ENCODE measurements around the gene FBXO7.

Gene FBXO7

DNA sequence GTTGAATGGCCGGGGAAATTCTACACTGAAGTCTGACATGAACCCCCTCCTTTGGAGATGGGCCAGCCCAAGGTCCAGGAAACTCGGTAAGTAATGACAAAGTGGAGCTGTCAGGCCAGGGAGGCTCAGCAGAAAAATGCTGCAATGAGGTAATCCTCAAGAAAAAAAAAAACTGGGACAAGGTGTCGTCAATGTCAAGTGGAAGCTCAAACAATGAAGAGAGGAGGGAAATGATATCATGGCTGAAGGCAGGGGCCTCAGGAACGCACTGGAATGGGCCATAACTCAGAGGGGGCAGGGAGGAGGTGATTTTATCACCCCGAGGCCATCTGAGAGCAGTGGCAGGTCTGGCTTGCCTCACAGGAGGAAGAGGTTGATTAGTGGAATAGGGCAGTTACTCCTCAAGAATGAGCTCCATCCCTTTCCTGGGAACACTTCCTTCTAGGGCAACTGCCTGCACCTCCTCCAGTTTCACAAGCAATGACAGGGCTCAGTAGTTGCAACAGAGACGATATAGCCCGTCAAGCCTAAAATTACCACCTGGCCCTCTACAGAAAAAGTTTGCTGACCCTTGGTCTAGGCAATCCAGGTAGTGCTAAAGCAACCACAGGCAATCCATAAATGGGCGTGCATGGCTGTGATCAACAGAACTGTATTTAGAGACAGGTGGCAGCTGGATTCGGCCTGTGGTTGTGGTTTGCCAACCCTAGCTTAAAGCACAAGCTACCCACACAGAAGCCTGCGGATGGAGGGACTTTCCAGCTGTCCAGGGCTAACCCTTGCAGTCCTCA, 65.2 kb downstream of the FBXO7 start:
- H3K36me3 ChIP-seq (ENCODE audit: insufficient read depth, low read length): no peaks in the 10 kb centered on the region
- no peak overlapping the region for H3K4me3 ChIP-seq (ENCODE audit: low read depth, low read length)
- no peaks in the 10 kb centered on the region for H3K4me1 ChIP-seq (ENCODE audit: control insufficient read depth, insufficient read depth, low read length, unreplicated experiment)
- H3K27me3 ChIP-seq (ENCODE audit: insufficient read depth, low read length): no peaks in the 10 kb centered on the region
- H2AFZ ChIP-seq (ENCODE audit: low read length, unreplicated experiment): no peak overlapping the region
- no peaks in the 10 kb centered on the region for H3K79me2 ChIP-seq (ENCODE audit: control insufficient read depth, insufficient read depth, low read length, unreplicated experiment)
- H3K27ac ChIP-seq (ENCODE audit: low read depth, low read length): no peak overlapping the region

GRCh38 chr22:32541481-32541880, 66.9 kb downstream of the FBXO7 start:
- H3K36me3 ChIP-seq (ENCODE audit: insufficient read depth, low read length): no peaks in the 10 kb centered on the region
- peaks cover 5% of the 10 kb centered on the region for H3K4me1 ChIP-seq (ENCODE audit: control insufficient read depth, insufficient read depth, low read length, unreplicated experiment)
- no peaks in the 10 kb centered on the region for H3K27me3 ChIP-seq (ENCODE audit: insufficient read depth, low read length)
- no peak overlapping the region for H3K4me3 ChIP-seq (ENCODE audit: low read depth, low read length)
- H3K27ac ChIP-seq (ENCODE audit: low read depth, low read length): no peak overlapping the region
- no peak overlapping the region for H2AFZ ChIP-seq (ENCODE audit: low read length, unreplicated experiment)
- no peaks in the 10 kb centered on the region for H3K79me2 ChIP-seq (ENCODE audit: control insufficient read depth, insufficient read depth, low read length, unreplicated experiment)

DNA sequence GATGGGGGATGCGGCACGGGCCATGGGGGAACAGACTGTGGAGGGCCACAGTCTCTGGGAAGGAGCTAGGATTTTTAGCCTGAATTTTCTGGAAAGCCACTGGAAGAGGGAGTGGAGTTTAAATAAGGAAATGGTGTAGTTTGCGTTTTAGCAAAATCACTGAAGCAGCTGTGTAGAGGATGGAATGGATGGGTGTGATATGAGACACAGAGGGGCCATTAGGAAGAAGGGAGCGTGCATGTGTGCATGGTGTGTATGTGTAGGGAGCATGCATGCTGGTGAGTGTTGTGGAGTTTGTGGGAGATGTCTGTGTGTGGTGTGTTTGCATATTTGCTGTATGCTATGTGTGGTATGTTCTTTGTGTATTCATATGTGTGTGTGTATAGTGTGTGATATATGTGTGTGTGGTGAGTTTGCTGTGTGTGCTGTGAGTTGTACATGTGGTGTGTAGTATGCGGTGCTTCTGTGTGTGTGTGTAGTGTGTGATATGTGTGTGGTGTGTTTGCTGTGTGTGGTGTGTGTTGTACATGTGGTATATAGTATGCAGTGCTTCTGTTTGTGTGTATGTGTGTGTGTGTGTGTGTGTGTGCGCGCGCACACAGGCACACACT, 67.6 kb downstream of the FBXO7 start:
- Histone ChIP-seq H3K4me1 (ENCODE audit: control insufficient read depth, insufficient read depth, low read length, unreplicated experiment) (peaks cover 5% of the 10 kb centered on the region), H3K79me2 (ENCODE audit: control insufficient read depth, insufficient read depth, low read length, unreplicated experiment) (no peaks in the 10 kb centered on the region), H3K4me3 (ENCODE audit: low read depth, low read length) (no peak overlapping the region), H3K27me3 (ENCODE audit: insufficient read depth, low read length) (no peaks in the 10 kb centered on the region), H3K27ac (ENCODE audit: low read depth, low read length) (no peak overlapping the region), H2AFZ (ENCODE audit: low read length, unreplicated experiment) (no peak overlapping the region), H3K36me3 (ENCODE audit: insufficient read depth, low read length) (no peaks in the 10 kb centered on the region)

DNA sequence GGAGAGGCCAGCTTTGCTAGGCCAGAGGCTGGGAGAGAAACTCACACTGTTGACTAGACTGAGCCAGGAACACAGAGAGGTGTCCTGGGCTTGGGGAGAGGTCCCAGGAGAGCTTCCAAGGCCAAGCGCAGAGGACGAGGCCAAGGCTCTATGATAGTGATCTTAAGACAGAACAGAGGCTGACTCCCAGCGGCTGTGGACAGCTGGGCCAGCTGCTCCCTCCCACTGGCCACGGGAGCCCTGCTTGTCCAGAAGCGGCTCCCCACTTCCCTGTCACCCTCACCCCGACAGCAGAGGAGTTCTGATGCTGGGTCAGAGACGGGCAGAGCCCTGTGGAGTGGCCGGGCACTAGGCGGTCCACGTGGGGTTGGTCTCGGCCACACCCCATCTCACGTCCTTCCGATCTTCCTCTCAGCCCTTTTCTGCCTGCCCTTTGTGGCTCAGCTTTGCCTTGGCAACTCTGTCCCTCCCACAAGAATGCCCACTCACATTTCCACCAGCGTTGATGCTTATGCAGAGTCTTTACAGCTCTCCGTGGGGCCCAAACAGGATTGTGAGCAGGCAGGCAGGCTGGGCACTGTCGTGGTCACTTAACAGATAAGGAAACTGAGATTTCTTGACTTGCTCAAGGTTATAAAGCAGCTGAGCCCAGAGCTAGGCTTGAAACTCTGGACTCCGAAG, 68.2 kb downstream of the FBXO7 start:
- H2AFZ ChIP-seq (ENCODE audit: low read length, unreplicated experiment): no peak overlapping the region
- H3K79me2 ChIP-seq (ENCODE audit: control insufficient read depth, insufficient read depth, low read length, unreplicated experiment): no peaks in the 10 kb centered on the region
- H3K27ac ChIP-seq (ENCODE audit: low read depth, low read length): no peak overlapping the region

GRCh38 chr22:32544953-32545558, 70.4 kb downstream of the FBXO7 start:
- no peaks in the 10 kb centered on the region for H3K79me2 ChIP-seq (ENCODE audit: control insufficient read depth, insufficient read depth, low read length, unreplicated experiment)
- no peaks in the 10 kb centered on the region for H3K36me3 ChIP-seq (ENCODE audit: insufficient read depth, low read length)
- no peaks in the 10 kb centered on the region for H3K27me3 ChIP-seq (ENCODE audit: insufficient read depth, low read length)
- no peak overlapping the region for H3K27ac ChIP-seq (ENCODE audit: low read depth, low read length)
- no peak overlapping the region for H3K4me3 ChIP-seq (ENCODE audit: low read depth, low read length)
- H3K4me1 ChIP-seq (ENCODE audit: control insufficient read depth, insufficient read depth, low read length, unreplicated experiment): peaks cover 5% of the 10 kb centered on the region
- H2AFZ ChIP-seq (ENCODE audit: low read length, unreplicated experiment): no peak overlapping the region

More for the DNA sequence above, 68.2 kb downstream of the FBXO7 start:
- no peaks in the 10 kb centered on the region for H3K27me3 ChIP-seq (ENCODE audit: insufficient read depth, low read length)
- H3K4me1 ChIP-seq (ENCODE audit: control insufficient read depth, insufficient read depth, low read length, unreplicated experiment): peaks cover 5% of the 10 kb centered on the region
- no peak overlapping the region for H3K4me3 ChIP-seq (ENCODE audit: low read depth, low read length)
- H3K36me3 ChIP-seq (ENCODE audit: insufficient read depth, low read length): no peaks in the 10 kb centered on the region

GRCh38 chr22:32545801-32546200, 71.2 kb downstream of the FBXO7 start:
- Histone ChIP-seq H3K4me1 (ENCODE audit: control insufficient read depth, insufficient read depth, low read length, unreplicated experiment) (peaks cover 5% of the 10 kb centered on the region), H3K36me3 (ENCODE audit: insufficient read depth, low read length) (no peaks in the 10 kb centered on the region), H2AFZ (ENCODE audit: low read length, unreplicated experiment) (no peak overlapping the region), H3K79me2 (ENCODE audit: control insufficient read depth, insufficient read depth, low read length, unreplicated experiment) (no peaks in the 10 kb centered on the region), H3K4me3 (ENCODE audit: low read depth, low read length) (no peak overlapping the region), H3K27me3 (ENCODE audit: insufficient read depth, low read length) (no peaks in the 10 kb centered on the region), H3K27ac (ENCODE audit: low read depth, low read length) (no peak overlapping the region)

DNA sequence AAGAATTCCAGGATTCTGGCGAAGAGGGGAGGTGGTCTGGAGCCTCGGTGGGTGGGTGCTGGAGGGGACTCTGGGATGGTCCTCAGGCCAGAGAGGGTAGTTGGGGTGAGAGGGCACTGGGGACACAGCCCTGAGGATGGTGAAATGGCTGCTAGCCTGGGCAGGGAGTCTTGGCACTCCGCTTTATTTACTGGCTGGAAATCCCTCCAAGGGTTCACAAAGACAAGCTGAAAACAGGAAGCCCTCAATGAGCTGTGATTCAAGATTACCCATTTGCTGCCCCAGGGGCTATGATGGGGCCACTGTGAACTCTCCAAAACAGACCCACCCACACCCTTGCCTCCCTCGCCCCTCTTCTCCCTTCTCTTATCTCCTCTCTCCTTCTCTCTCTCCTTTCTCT, 71.9 kb downstream of the FBXO7 start:
- Histone ChIP-seq H2AFZ (ENCODE audit: low read length, unreplicated experiment) (no peak overlapping the region), H3K4me1 (ENCODE audit: control insufficient read depth, insufficient read depth, low read length, unreplicated experiment) (peaks cover 5% of the 10 kb centered on the region), H3K27ac (ENCODE audit: low read depth, low read length) (no peak overlapping the region), H3K79me2 (ENCODE audit: control insufficient read depth, insufficient read depth, low read length, unreplicated experiment) (no peaks in the 10 kb centered on the region), H3K36me3 (ENCODE audit: insufficient read depth, low read length) (no peaks in the 10 kb centered on the region), H3K27me3 (ENCODE audit: insufficient read depth, low read length) (no peaks in the 10 kb centered on the region), H3K4me3 (ENCODE audit: low read depth, low read length) (no peak overlapping the region)

- Histone ChIP-seq H2AFZ (ENCODE audit: low read length, unreplicated experiment) (no peak overlapping the region), H3K27me3 (ENCODE audit: insufficient read depth, low read length) (no peaks in the 10 kb centered on the region), H3K27ac (ENCODE audit: low read depth, low read length) (no peak overlapping the region), H3K36me3 (ENCODE audit: insufficient read depth, low read length) (no peaks in the 10 kb centered on the region), H3K4me1 (ENCODE audit: control insufficient read depth, insufficient read depth, low read length, unreplicated experiment) (peaks cover 5% of the 10 kb centered on the region), H3K4me3 (ENCODE audit: low read depth, low read length) (no peak overlapping the region), H3K79me2 (ENCODE audit: control insufficient read depth, insufficient read depth, low read length, unreplicated experiment) (no peaks in the 10 kb centered on the region)
Measured at GRCh38 chr22:32546935-32547334, 72.3 kb downstream of the FBXO7 start.

- Histone ChIP-seq H3K79me2 (ENCODE audit: control insufficient read depth, insufficient read depth, low read length, unreplicated experiment) (no peaks in the 10 kb centered on the region), H2AFZ (ENCODE audit: low read length, unreplicated experiment) (no peak overlapping the region), H3K36me3 (ENCODE audit: insufficient read depth, low read length) (no peaks in the 10 kb centered on the region), H3K4me1 (ENCODE audit: control insufficient read depth, insufficient read depth, low read length, unreplicated experiment) (peaks cover 5% of the 10 kb centered on the region), H3K27ac (ENCODE audit: low read depth, low read length) (no peak overlapping the region), H3K27me3 (ENCODE audit: insufficient read depth, low read length) (no peaks in the 10 kb centered on the region), H3K4me3 (ENCODE audit: low read depth, low read length) (no peak overlapping the region)
Measured at GRCh38 chr22:32548039-32548438, 73.4 kb downstream of the FBXO7 start.

All from ACC112 (cell line).